Measurements from ENCODE around the gene EFNB2.

- TF ChIP-seq CTCF (IDR thresholded peaks at IDR 0.05) (no peak), POLR2AphosphoS5 (IDR thresholded peaks at IDR 0.05; ENCODE audit: low read depth, low read length) (no peak), TCF7L2 (IDR thresholded peaks at IDR 0.05; ENCODE audit: low read depth, low read length) (no peak)
- TF ChIP-seq, protein P1, sequence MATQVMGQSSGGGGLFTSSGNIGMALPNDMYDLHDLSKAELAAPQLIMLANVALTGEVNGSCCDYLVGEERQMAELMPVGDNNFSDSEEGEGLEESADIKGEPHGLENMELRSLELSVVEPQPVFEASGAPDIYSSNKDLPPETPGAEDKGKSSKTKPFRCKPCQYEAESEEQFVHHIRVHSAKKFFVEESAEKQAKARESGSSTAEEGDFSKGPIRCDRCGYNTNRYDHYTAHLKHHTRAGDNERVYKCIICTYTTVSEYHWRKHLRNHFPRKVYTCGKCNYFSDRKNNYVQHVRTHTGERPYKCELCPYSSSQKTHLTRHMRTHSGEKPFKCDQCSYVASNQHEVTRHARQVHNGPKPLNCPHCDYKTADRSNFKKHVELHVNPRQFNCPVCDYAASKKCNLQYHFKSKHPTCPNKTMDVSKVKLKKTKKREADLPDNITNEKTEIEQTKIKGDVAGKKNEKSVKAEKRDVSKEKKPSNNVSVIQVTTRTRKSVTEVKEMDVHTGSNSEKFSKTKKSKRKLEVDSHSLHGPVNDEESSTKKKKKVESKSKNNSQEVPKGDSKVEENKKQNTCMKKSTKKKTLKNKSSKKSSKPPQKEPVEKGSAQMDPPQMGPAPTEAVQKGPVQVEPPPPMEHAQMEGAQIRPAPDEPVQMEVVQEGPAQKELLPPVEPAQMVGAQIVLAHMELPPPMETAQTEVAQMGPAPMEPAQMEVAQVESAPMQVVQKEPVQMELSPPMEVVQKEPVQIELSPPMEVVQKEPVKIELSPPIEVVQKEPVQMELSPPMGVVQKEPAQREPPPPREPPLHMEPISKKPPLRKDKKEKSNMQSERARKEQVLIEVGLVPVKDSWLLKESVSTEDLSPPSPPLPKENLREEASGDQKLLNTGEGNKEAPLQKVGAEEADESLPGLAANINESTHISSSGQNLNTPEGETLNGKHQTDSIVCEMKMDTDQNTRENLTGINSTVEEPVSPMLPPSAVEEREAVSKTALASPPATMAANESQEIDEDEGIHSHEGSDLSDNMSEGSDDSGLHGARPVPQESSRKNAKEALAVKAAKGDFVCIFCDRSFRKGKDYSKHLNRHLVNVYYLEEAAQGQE (IDR thresholded peaks at IDR 0.05; ENCODE audit: insufficient read depth in 1 of 2, low read depth in 2 of 2, low read length in 1 of 2): no peak
Measured at GRCh38 chr13:106472621-106473020, 62.8 kb downstream of the EFNB2 start.
